Loucy (cell line): ENCODE data around the gene GALNT10.

ENCODE experiments used
- H2AFZ ChIP-seq: fragments of 200-600 bp; sonication (generic); 2 replicates; pipeline ENCODE4 v1.6.0; 2016; ENCODE audit warnings: antibody characterized with exemption, mild to moderate bottlenecking, low read length, moderate library complexity
- H3F3A ChIP-seq: fragments of 200-600 bp; 2 replicates; pipeline ENCODE4 v1.6.0; 2016; ENCODE audit warnings: antibody characterized with exemption, low read depth, mild to moderate bottlenecking
- H3K27me3 ChIP-seq: fragments of 200-600 bp; sonication (generic); 2 replicates; pipeline ENCODE4 v1.6.1; 2014; ENCODE audit warnings: low read length, mild to moderate bottlenecking; ENCODE audit not compliant: insufficient read depth, poor library complexity, severe bottlenecking
- H3K36me3 ChIP-seq: fragments of 200-600 bp; sonication (generic); 2 replicates; pipeline ENCODE4 v1.6.1; 2016; ENCODE audit warnings: low read length; ENCODE audit not compliant: insufficient read depth
- H3K4me1 ChIP-seq: fragments of 200-600 bp; sonication (generic); 2 replicates; pipeline ENCODE4 v1.5.1; 2014; ENCODE audit warnings: low read length, mild to moderate bottlenecking; ENCODE audit not compliant: insufficient read depth, poor library complexity, severe bottlenecking
- H3K4me2 ChIP-seq: fragments of 200-600 bp; sonication (generic); 2 replicates; pipeline ENCODE4 v1.6.0; 2014; ENCODE audit warnings: antibody characterized with exemption, low read length, low read depth, mild to moderate bottlenecking; ENCODE audit not compliant: poor library complexity, severe bottlenecking
- H3K4me3 ChIP-seq: fragments of 200-600 bp; sonication (generic); 2 replicates; pipeline ENCODE4 v1.5.1; 2014; ENCODE audit warnings: low read length, mild to moderate bottlenecking, mixed read lengths; ENCODE audit not compliant: poor library complexity, severe bottlenecking
- H3K79me2 ChIP-seq: fragments of 200-600 bp; sonication (generic); 2 replicates; pipeline ENCODE4 v1.6.1; 2014; ENCODE audit warnings: low read length; ENCODE audit not compliant: insufficient read depth
- H3K9ac ChIP-seq: fragments of 200-600 bp; sonication (generic); 2 replicates; pipeline ENCODE4 v1.6.0; 2014; ENCODE audit warnings: mild to moderate bottlenecking, low read depth, low read length, moderate library complexity; ENCODE audit not compliant: poor library complexity, severe bottlenecking
- H3K9me2 ChIP-seq: fragments of 200-600 bp; sonication (generic); replicated peaks from 2 replicates; pipeline ENCODE4 v1.6.1; 2016; ENCODE audit warnings: low read depth, low read length, mixed read lengths
- H3K9me3 ChIP-seq: fragments of 200-600 bp; sonication (generic); 2 replicates; pipeline ENCODE4 v1.6.1; 2014; ENCODE audit warnings: mild to moderate bottlenecking, antibody characterized with exemption, low read length, low read depth; ENCODE audit not compliant: insufficient read depth
- H4K20me1 ChIP-seq: fragments of 200-600 bp; sonication (generic); 2 replicates; pipeline ENCODE4 v1.6.0; 2014; ENCODE audit warnings: antibody characterized with exemption, low read length, mild to moderate bottlenecking; ENCODE audit not compliant: insufficient read depth, poor library complexity, severe bottlenecking
- CTCF ChIP-seq: fragments of 200-600 bp; sonication (generic); conservative IDR thresholded peaks from 2 replicates; pipeline ENCODE4 v1.5.1; 2014; ENCODE audit warnings: mild to moderate bottlenecking, antibody characterized with exemption, low read length
- EZH2phosphoT487 ChIP-seq: fragments of 200-600 bp; IDR thresholded peaks from 2 replicates; pipeline ENCODE4 v1.6.1; 2018; ENCODE audit warnings: antibody characterized with exemption, mild to moderate bottlenecking, moderate library complexity, borderline replicate concordance

GALNT10 gene

GRCh38 chr5:154318691-154319090 lies 128.2 kb downstream of the GALNT10 start:
- H3K79me2 ChIP-seq: no peaks in the 10 kb centered on the region
- TF ChIP-seq CTCF: no peak

DNA sequence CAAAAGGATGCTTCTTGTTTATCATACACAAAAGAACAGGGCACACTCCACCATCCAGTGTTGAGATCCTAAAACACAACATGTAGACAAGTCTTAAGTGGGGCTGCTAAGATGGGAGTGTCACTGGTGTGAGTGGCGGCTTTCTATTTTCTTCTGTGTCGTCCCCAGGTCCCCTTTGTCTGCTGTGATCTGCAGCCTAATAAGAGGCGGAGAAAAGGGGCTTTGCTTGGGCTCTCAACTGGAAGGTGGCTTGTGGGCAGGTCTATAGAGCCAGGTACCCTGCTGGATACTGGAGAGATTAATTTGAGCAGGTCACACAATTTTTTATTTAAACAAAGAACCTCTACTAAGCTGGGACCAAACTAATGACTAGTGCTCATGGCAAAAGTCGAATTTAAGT lies 129.2 kb downstream of the GALNT10 start:
- Histone ChIP-seq H3K79me2 (no peaks in the 10 kb centered on the region), H3K9ac (no peak overlapping the region), H3K27me3 (no peaks in the 10 kb centered on the region), H3K9me3 (no peaks in the 10 kb centered on the region), H3K36me3 (no peaks in the 10 kb centered on the region), H3K4me3 (no peak overlapping the region), H3K4me1 (no peaks in the 10 kb centered on the region), H3F3A (no peaks in the 10 kb centered on the region), H2AFZ (no peak overlapping the region), H3K9me2 (no peaks in the 10 kb centered on the region), H3K4me2 (no peak overlapping the region), H4K20me1 (no peaks in the 10 kb centered on the region)
- TF ChIP-seq CTCF: no peak
- no peak for TF ChIP-seq EZH2phosphoT487

More at GRCh38 chr5:154318691-154319090, 128.2 kb downstream of the GALNT10 start:
- H2AFZ ChIP-seq: no peak overlapping the region
- H3K27me3 ChIP-seq: no peaks in the 10 kb centered on the region
- no peaks in the 10 kb centered on the region for H3K9me2 ChIP-seq
- no peaks in the 10 kb centered on the region for H4K20me1 ChIP-seq
- H3K9ac ChIP-seq: no peak overlapping the region
- no peak overlapping the region for H3K4me2 ChIP-seq
- H3K9me3 ChIP-seq: no peaks in the 10 kb centered on the region
- H3K4me3 ChIP-seq: no peak overlapping the region
- no peaks in the 10 kb centered on the region for H3F3A ChIP-seq
- H3K4me1 ChIP-seq: no peaks in the 10 kb centered on the region
- no peaks in the 10 kb centered on the region for H3K36me3 ChIP-seq

- Histone ChIP-seq H4K20me1 (no peaks in the 10 kb centered on the region), H3F3A (no peaks in the 10 kb centered on the region), H3K79me2 (no peaks in the 10 kb centered on the region), H3K27me3 (no peaks in the 10 kb centered on the region), H3K4me3 (no peak overlapping the region), H3K4me2 (no peak overlapping the region), H3K9me3 (no peaks in the 10 kb centered on the region), H3K36me3 (no peaks in the 10 kb centered on the region), H3K9me2 (no peaks in the 10 kb centered on the region), H3K4me1 (no peaks in the 10 kb centered on the region), H2AFZ (no peak overlapping the region), H3K9ac (no peak overlapping the region)
- TF ChIP-seq CTCF (no peak), EZH2phosphoT487 (no peak)
These were observed 129.9 kb downstream of the GALNT10 start for GRCh38 chr5:154320224-154321089.
